ENCODE measurements around the gene NLN. TPM values are rescaled to one million over a fixed set of nuclear protein-coding genes. Genes with fewer than 3 reads are reported as not detected.

Gene NLN
- total and polyA plus RNA-seq, 9 of the 15 experiments (the other 6 are each of a cell fraction or from before 2014, with no cell fraction given) = 6.9 to 45.2 (median 28.8) TPM

DNA sequence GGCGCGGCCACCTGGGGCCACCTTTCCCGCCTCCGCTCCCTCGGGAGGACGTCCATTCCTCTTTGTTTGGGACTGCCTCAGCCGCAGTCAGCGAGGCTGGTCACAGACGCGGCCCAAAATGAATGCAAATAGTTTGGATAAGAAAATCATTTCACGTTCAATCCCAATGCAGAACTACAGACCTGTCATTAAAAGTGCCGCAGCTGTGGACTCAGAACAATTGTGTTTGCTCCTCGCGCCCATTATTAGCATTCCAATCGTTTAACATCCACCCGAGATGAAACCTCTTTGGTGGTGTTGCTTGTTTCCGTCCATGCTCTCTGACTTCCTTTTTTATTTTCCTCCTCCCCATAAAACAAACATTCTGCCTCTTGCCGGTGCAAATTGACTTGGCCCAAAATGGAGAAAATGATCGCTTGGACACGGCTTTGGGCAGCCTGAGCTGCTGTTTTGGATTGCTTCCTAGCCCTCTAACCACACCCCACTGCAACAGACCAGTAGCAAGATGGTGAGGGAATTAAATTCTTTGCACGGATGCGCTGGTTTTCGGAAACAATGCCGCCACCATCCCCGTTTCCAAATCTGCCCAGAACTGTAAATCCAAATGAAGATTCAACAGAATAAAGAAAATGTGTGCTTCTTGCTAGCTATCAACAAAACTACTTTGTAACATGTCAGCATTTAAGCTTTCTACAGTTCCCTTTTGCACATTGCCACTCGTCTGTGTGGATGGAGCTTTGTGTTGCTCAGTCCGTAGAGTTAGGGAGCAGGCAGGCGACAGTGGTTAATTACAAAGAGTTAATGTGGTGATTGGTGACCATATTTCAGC, 784 bp downstream of the NLN start (continued):
- TF ChIP-seq ZBTB40 (IDR thresholded peaks at IDR 0.05) (peak; percentile 37), ZBTB40 (CRISPR knock-in tag; IDR thresholded peaks at IDR 0.05) (no peak), ZNF436 (CRISPR knock-in tag; IDR thresholded peaks at IDR 0.05) (no peak), JUNB (CRISPR knock-in tag; conservative IDR thresholded peaks at IDR 0.05) (no peak), ZNF282 (CRISPR knock-in tag; IDR thresholded peaks at IDR 0.05) (no peak), CBX3 (IDR thresholded peaks at IDR 0.05; ENCODE audit: borderline replicate concordance in 1 of 2, low read length in 2 of 2) (no peak), TEAD2 (tag; IDR thresholded peaks at IDR 0.05) (no peak), ZNF354B (CRISPR knock-in tag; IDR thresholded peaks at IDR 0.05) (no peak), CBFB (CRISPR knock-in tag; IDR thresholded peaks at IDR 0.05) (no peak), NEUROD1 (IDR thresholded peaks at IDR 0.05; ENCODE audit: borderline replicate concordance, low read depth, low read length, partially characterized antibody) (no peak), DIDO1 (tag; IDR thresholded peaks at IDR 0.05; ENCODE audit: low read depth) (no peak), ZNF780A (CRISPR knock-in tag; IDR thresholded peaks at IDR 0.05) (no peak), KDM2B (CRISPR knock-in tag; IDR thresholded peaks at IDR 0.05) (no peak), FOXP1 (CRISPR knock-in tag; IDR thresholded peaks at IDR 0.05) (no peak), MYNN (IDR thresholded peaks at IDR 0.05) (no peak), MYNN (CRISPR knock-in tag; IDR thresholded peaks at IDR 0.05) (no peak)
- TF ChIP-seq, protein P1, sequence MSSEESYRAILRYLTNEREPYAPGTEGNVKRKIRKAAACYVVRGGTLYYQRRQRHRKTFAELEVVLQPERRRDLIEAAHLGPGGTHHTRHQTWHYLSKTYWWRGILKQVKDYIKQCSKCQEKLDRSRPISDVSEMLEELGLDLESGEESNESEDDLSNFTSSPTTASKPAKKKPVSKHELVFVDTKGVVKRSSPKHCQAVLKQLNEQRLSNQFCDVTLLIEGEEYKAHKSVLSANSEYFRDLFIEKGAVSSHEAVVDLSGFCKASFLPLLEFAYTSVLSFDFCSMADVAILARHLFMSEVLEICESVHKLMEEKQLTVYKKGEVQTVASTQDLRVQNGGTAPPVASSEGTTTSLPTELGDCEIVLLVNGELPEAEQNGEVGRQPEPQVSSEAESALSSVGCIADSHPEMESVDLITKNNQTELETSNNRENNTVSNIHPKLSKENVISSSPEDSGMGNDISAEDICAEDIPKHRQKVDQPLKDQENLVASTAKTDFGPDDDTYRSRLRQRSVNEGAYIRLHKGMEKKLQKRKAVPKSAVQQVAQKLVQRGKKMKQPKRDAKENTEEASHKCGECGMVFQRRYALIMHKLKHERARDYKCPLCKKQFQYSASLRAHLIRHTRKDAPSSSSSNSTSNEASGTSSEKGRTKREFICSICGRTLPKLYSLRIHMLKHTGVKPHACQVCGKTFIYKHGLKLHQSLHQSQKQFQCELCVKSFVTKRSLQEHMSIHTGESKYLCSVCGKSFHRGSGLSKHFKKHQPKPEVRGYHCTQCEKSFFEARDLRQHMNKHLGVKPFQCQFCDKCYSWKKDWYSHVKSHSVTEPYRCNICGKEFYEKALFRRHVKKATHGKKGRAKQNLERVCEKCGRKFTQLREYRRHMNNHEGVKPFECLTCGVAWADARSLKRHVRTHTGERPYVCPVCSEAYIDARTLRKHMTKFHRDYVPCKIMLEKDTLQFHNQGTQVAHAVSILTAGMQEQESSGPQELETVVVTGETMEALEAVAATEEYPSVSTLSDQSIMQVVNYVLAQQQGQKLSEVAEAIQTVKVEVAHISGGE (CRISPR knock-in tag; IDR thresholded peaks at IDR 0.05) = no peak
